GM18873 (cell line): Measurements from ENCODE around the gene CCR5AS.
"Not testable (repeated sequence)": the region's sequence is repeated elsewhere in the genome, so short reads cannot be mapped to it uniquely, and the experiment has no call there.

Experiments
- ATAC-seq: cut with Tn5 transposase; IDR thresholded peaks from one replicate; pipeline ENCODE4 v1.9.1; 2021; ENCODE audit warnings: mild to moderate bottlenecking, moderate library complexity, moderate number of reproducible peaks; ENCODE audit not compliant: unreplicated experiment, low FRiP score

CCR5AS gene

DNA sequence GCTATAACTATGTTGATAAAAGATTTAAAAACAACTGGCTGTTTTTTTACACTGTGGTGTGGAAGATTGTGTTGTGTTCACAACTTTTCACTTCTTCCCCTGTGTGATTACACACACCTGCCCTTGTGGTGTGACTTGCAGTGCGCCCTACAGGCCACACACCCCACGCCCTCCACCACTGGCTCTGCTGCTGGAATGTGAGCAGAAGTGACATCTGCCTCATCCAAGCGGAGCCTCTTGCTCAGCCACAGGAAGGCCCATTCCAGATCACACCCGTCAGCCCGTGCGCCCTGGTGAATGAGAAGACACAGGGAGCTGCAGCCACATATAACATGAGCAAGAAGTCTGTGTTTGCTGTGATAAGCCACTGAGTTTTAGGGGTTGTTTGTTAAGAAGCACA lies 46.0 kb downstream of the CCR5AS start:
- no peak for ATAC-seq

DNA sequence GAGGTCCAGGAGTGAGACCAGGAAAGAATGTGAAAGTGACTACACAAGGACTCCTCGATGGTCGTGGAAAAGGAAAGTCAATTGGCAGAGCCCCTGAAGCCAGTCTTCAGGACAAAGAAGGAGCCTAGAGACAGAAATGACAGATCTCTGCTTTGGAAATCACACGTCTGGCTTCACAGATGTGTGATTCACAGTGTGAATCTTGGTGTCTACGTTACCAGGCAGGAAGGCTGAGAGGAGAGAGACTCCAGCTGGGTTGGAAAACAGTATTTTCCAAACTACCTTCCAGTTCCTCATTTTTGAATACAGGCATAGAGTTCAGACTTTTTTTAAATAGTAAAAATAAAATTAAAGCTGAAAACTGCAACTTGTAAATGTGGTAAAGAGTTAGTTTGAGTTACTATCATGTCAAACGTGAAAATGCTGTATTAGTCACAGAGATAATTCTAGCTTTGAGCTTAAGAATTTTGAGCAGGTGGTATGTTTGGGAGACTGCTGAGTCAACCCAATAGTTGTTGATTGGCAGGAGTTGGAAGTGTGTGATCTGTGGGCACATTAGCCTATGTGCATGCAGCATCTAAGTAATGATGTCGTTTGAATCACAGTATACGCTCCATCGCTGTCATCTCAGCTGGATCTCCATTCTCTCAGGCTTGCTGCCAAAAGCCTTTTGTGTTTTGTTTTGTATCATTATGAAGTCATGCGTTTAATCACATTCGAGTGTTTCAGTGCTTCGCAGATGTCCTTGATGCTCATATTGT lies 47.0 kb downstream of the CCR5AS start:
- no peak for ATAC-seq

DNA sequence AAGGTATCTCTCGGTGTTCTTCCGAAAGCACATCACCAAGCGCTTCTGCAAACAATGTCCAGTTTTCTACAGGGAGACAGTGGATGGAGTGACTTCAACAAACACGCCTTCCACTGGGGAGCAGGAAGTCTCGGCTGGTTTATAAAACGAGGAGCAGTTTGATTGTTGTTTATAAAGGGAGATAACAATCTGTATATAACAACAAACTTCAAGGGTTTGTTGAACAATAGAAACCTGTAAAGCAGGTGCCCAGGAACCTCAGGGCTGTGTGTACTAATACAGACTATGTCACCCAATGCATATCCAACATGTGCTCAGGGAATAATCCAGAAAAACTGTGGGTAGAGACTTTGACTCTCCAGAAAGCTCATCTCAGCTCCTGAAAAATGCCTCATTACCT lies 48.4 kb downstream of the CCR5AS start:
- ATAC-seq, result no peak

GRCh38 chr3:46356909-46357308 lies 50.0 kb downstream of the CCR5AS start:
- ATAC-seq, result no peak

DNA sequence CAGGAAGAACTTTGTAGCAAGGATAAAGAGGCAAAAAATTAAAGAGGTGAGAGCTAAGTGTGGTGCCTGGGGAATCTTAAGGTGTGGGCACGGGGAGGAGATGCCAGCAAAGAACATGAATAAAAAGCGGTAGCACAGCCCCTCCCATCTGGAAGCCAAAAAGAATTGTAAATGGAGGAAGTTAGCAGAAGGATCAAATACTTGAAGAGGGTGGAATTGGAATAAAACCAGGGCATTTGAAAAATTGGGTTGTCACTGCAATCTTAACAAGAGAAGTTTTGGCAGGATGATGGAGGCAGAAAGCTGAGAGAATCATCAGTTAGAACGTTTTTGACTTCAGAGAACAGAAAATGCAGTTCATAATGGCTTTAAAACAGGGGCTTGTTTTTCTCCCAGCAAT lies 50.6 kb downstream of the CCR5AS start:
- no peak for ATAC-seq

GRCh38 chr3:46354984-46355383 lies 51.9 kb downstream of the CCR5AS start:
- ATAC-seq, result no peak

DNA sequence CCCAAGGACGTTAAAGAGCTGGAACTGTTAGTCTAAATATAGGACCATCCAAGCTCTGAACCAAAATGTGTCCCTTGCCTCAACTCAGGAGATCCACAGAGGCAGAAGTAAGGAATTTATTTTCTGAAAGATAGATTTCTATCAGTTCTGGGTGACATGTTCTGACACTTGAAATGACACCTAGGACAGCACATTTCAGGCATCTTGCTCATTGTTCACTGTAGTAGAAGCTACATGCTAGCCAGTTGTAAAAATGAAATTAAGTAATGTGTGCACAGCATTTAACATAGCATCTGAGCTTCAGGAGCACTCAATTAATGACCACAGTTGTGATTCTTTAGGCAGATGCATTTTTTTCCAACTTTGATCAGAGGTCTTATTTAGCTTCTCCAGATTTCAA lies 52.4 kb downstream of the CCR5AS start:
- ATAC-seq, result no peak

GRCh38 chr3:46353647-46354410 lies 53.0 kb downstream of the CCR5AS start, which contains the start of gene CCR2:
Gene CCR2, plus strand, starts transcription at chr3:46354111. Its CDS starts 3,417 bp downstream, at chr3:46357528.
- ATAC-seq, result no peak

- no peak for ATAC-seq
Measured at GRCh38 chr3:46353090-46353489, 53.8 kb downstream of the CCR5AS start.

- no peak for ATAC-seq
Measured at GRCh38 chr3:46351646-46352045, 55.2 kb downstream of the CCR5AS start.

- ATAC-seq, result no peak
Measured at GRCh38 chr3:46350262-46350565, 56.7 kb downstream of the CCR5AS start.

DNA sequence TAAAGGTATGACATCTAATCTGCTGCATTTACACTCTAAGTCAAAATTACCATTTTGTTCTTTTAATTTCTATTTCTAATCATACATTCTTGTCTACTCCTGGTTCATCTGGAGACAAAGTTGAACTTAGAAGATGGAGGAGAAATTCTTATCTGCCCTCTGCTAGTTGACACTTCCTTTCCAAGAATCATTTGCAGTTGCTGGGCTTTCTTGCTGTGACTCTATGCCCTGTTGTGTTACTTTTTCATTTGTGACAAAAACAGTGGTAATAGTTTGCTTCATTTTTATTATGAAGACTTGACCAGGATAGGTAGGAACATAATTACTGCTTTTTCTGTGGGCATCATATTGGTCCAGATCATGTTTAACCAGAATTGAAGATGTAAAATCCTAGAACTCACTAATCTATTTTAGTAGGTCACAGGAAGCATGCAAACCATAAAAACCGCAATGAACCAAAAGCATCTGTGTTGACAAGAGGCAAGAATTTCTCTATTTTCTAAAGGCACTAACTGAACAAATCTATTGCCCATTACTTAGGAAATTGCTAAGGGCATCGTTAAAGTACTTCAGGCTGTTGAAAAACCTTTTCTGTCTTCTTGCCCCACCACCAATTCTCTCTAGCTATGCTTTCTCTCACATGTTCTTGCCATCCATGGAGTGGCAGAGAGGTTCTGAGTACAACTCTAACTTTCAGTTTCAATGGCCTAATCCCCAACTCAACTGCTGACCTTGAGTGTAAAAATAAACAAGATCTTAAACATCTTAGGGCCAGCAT lies 57.2 kb downstream of the CCR5AS start:
- ATAC-seq, result peak; percentile 70

DNA sequence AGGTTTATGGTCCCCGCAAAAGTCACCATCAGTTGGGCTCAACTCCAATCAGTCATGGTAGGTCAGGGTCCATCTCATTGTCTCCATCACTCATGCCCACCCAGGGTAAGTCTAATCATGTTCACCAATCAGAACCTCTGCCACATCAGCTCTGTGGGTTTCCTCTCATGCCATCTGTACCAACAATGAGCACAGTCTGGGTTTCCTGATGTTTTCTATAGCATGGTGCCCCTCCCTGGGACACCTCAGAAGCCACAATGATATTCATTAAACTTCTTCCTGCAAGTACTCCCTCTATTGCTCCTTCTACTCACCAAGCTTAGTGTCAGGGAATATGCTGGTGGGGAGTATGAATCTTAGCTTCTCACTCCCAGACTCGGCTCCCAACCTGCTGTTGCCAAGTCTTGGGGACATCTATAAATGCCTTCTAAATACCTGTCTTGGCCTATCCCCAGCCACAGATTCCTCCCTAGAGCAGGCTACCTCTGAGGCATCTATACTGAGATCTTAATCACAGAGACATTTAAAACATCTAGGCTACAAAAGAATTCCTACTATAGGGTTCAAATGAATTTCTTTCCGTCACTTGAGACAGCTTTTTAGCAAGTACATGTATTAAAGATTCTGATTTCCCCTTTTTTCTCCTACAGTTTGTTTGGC lies 57.9 kb downstream of the CCR5AS start:
- no peak for ATAC-seq

GRCh38 chr3:46344476-46344875 lies 62.4 kb downstream of the CCR5AS start:
- no peak for ATAC-seq

DNA sequence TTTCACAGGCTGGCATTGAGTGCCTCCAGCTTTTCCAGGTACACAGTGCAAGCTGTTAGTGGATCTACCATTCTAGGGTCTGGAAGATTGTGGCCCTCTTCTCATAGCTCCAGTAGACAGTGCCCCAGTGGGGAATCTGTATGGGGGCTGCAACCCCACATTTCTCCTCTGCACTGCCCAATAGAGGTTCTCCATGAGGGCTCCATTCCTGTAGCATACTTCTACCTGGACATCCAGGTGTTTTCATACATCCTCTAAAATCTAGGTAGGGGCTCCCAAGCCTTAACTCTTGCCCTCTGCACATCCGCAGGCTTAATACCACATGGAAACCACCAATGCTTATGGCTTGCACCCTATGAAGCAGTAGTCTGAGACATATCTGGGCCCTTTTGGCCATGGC lies 68.0 kb downstream of the CCR5AS start:
- ATAC-seq, result no peak

GRCh38 chr3:46337911-46338310 lies 69.0 kb downstream of the CCR5AS start:
- no peak for ATAC-seq

- no peak for ATAC-seq
Measured at GRCh38 chr3:46335541-46335940, 71.3 kb downstream of the CCR5AS start.

DNA sequence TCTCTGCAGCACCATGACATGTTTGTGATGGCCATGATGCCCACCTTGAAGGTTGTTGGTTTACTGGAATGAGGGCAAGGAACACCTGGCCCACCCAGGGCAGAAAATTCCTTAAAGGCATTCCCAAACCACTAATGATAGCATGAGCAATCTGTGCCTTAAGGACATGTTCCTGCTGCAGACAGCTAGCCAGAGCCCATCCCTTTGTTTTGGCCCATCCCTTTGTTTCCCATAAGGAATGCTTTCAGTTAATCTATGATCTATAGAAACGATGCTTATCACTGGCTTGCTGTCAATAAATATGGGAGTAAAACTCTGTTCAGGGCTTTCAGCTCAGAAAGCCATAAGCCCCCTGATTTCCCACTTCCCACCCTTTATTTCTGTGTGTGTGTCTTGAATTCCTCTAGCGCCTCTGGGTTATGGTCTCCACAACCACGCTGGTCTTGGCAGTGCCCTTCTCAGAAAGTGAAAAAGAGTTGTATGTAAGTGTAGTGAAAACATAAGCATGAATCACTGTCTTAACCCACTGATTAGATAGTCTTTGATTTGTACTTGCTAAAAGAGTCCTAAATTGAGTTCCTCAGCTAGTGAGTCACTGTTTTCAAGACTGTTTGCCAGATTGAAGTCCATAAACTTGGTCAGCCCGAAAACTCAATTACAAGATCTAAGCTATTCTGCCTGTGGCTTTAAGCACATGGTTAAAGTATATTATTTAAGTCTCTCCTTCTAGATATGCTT lies 72.0 kb downstream of the CCR5AS start:
- no peak for ATAC-seq

- ATAC-seq, result not testable (repeated sequence)
Measured at GRCh38 chr3:46330676-46331075, 76.2 kb downstream of the CCR5AS start.

DNA sequence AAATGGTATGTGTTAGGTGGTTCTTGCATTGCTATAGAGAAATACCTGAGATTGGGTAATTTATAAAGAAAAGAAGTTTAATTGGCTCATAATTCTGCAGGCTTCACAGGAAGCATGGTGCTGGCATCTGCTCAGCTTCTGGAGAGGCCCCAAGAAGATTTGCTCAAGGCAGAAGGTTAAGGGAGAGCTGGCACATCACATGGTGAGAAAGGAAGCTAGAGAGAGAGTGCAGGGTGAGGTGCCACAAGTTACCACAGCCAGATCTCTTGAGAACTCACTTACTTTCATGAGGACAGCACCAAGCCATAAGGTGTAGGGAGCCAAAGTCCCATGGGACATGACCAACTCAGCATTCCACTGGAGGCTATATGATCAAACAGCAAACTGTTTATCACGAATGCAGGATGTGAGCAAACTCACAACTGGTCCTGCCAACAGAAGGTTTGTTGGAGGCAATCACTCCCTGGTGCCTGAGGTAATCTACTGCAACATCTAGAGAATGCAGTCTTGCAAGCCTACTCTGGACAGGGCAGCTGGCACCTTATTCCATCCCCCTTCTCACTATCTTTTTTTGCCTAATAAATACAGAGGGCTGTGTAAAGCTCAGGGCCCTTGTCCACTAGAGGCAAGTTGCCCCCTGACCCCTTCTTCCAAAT lies 81.1 kb downstream of the CCR5AS start:
- no peak for ATAC-seq
